AG09309 (cell line): ENCODE data around the gene EXOSC1.

Source experiments
- DNase-seq: peaks from one replicate; pipeline ENCODE4 v3.0.0-alpha.2; 2010; ENCODE audit warnings: low read depth
- H3K4me3 ChIP-seq: 2 replicates; pipeline ENCODE4 v1.5.1; 2011; ENCODE audit warnings: mild to moderate bottlenecking, low read depth, low read length, moderate library complexity; ENCODE audit not compliant: control insufficient read depth
- TF ChIP-seq, protein P1 (sequence below): IDR thresholded peaks from 2 replicates; pipeline ENCODE4 v1.5.1; 2011; ENCODE audit warnings: mild to moderate bottlenecking, low read depth, low read length, inconsistent platforms; ENCODE audit not compliant: insufficient read depth, control insufficient read depth; ENCODE audit errors: missing control alignments

The EXOSC1 gene

DNA sequence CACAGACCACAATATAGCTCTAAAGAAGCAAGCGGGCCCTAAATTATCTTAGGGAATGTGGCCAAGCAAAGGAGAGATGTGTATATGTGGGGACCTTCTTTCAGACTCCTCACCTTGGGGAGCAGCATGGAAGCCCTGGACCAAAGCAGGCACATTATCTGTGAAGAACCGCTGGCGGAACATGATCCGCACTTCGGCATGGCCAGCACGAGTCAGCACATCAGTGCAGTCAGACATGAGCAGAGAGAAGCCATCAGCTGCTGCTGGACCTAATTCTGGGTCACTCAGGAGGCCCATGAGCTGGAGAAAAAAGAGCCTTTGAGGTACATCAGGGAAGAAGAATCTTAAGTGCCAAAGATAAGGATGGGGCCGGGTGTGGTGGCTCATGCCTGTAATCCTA lies 14.1 kb upstream of the EXOSC1 start:
- TF ChIP-seq, protein P1, sequence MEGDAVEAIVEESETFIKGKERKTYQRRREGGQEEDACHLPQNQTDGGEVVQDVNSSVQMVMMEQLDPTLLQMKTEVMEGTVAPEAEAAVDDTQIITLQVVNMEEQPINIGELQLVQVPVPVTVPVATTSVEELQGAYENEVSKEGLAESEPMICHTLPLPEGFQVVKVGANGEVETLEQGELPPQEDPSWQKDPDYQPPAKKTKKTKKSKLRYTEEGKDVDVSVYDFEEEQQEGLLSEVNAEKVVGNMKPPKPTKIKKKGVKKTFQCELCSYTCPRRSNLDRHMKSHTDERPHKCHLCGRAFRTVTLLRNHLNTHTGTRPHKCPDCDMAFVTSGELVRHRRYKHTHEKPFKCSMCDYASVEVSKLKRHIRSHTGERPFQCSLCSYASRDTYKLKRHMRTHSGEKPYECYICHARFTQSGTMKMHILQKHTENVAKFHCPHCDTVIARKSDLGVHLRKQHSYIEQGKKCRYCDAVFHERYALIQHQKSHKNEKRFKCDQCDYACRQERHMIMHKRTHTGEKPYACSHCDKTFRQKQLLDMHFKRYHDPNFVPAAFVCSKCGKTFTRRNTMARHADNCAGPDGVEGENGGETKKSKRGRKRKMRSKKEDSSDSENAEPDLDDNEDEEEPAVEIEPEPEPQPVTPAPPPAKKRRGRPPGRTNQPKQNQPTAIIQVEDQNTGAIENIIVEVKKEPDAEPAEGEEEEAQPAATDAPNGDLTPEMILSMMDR = no peak
- H3K4me3 ChIP-seq = no peak overlapping the region
- DNase-seq = no peak

DNA sequence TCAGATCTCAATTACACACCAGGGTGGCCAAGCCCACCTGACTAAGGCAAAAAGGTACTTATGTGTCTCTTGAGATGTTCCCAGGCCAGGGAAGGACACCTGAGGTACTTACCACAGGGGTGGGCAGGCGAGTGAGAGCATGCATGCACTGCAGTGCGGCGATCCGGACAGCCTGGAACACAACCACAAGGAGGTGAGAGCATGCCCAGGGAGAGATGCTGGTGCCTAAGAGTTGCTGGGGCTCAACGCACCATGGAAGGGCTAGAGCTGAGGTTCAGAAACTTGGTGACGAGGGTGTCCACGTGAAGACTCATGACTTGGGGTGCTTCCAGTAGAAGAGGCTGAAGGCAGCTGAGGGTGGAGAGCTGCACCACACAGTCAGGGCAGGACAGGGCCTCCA lies 13.3 kb upstream of the EXOSC1 start:
- H3K4me3 ChIP-seq = no peak overlapping the region
- DNase-seq = no peak
- TF ChIP-seq, protein P1 = no peak

DNA sequence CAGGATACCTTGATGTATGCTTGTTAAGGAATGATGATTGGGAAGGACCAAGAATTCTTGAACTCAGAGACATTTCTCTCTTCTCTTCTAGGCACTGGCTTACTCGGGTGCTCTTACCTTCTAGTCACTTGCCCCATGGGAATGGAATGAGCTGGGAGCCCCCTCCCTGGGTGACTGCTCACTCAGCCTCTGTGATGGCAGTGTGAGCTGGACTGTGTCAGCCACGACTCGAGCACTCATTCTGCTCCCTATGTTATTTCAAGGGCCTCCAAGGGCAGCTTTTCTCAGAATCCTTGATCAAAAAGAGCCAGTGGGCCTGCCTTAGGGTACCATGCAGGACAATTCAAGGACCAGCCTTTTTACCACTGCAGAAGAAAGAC lies 10.9 kb upstream of the EXOSC1 start:
- TF ChIP-seq, protein P1 = no peak
- H3K4me3 ChIP-seq = no peak overlapping the region

DNA sequence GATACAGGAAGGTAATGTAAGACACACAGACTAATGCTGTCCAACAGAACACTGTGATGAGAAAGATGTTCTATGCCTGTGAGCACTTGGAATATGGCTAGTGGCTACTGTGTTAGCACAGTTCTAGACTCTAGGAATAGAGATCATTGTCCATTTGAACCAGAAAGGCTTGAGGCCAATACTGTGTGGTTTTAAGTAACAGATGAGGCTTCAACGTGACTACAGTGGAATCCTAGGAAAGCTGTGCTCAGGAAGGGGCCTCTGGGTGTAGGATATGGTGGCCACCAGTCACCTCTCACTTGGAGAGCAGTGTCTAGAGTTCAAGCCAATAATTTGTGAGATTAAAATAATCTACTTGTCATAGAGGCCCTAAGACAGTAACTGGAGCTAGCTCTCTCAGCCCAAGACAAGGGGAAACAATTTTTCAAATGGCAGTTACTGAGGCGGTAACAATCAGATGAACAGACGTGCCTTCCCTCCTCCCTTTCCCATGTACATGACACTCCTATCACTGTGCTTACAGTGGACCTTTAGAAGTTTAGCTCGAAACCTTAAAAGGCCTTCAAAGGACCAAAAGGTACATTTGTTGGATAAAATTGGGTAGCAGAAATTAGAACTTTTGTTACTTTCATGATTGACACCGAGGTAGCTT lies 10.4 kb upstream of the EXOSC1 start:
- no peak overlapping the region for H3K4me3 ChIP-seq
- TF ChIP-seq, protein P1 = no peak
- no peak for DNase-seq

More for the DNA sequence above, 10.9 kb upstream of the EXOSC1 start:
- DNase-seq = no peak

- no peak overlapping the region for H3K4me3 ChIP-seq
- DNase-seq = no peak
- TF ChIP-seq, protein P1 = no peak
Observed at GRCh38 chr10:97454330-97455036, 8.7 kb upstream of the EXOSC1 start.

DNA sequence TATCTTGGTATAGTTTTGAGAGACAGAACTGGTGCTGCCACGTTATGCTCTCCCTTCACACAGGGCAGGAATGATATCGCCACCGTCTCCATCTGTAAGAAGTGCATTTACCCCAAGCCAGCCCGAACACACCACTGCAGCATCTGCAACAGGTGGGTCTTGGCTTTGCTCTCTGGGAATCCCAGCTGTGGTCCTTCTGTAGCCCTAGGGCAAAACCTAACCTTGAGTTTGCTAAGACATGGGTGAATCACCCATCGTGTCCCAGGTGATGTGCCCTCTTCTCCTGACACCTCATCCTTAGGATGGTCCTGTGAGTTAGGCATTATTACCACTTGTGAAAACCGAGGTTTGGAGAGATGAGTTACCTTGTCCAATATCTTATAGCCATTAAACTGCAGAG lies 6.5 kb upstream of the EXOSC1 start:
- TF ChIP-seq, protein P1 = no peak
- H3K4me3 ChIP-seq = no peak overlapping the region
- DNase-seq = no peak
